ENCODE results near the gene TRIM25.

Gene TRIM25

GRCh38 chr17:56893503-56893902 is 20.3 kb downstream of the TRIM25 start:
- no peak for DNase-seq

- DNase-seq, result no peak
These were observed 21.5 kb downstream of the TRIM25 start for GRCh38 chr17:56892333-56892732.

GRCh38 chr17:56891751-56892150 is 22.1 kb downstream of the TRIM25 start:
- no peak for DNase-seq

GRCh38 chr17:56890906-56891674 is 22.8 kb downstream of the TRIM25 start:
- no peak for DNase-seq

- no peak for DNase-seq
These were observed 23.5 kb downstream of the TRIM25 start for GRCh38 chr17:56890390-56890789.

GRCh38 chr17:56887552-56888467 is 26.0 kb downstream of the TRIM25 start:
- no peak for DNase-seq

GRCh38 chr17:56887105-56887504 is 26.7 kb downstream of the TRIM25 start:
- no peak for DNase-seq

- no peak for DNase-seq
These were observed 27.5 kb downstream of the TRIM25 start for GRCh38 chr17:56886288-56886731.

GRCh38 chr17:56885312-56885657 is 28.6 kb downstream of the TRIM25 start:
- no peak for DNase-seq

- DNase-seq, result no peak
These were observed 29.2 kb downstream of the TRIM25 start for GRCh38 chr17:56884483-56885311.

GRCh38 chr17:56883616-56884015 is 30.2 kb downstream of the TRIM25 start:
- DNase-seq, result no peak

GRCh38 chr17:56881685-56882295 is 32.1 kb downstream of the TRIM25 start:
- no peak for DNase-seq

- no peak for DNase-seq
These were observed 33.3 kb downstream of the TRIM25 start for GRCh38 chr17:56880571-56880970.

GRCh38 chr17:56880133-56880532 is 33.7 kb downstream of the TRIM25 start:
- no peak for DNase-seq

GRCh38 chr17:56879280-56879679 is 34.6 kb downstream of the TRIM25 start:
- DNase-seq, result no peak

GRCh38 chr17:56876766-56877179 is 37.1 kb downstream of the TRIM25 start:
- no peak for DNase-seq

- no peak for DNase-seq
These were observed 43.7 kb downstream of the TRIM25 start for GRCh38 chr17:56870081-56870651.

- DNase-seq, result no peak
These were observed 45.1 kb downstream of the TRIM25 start for GRCh38 chr17:56868716-56869115.

GRCh38 chr17:56867948-56868376 is 45.9 kb downstream of the TRIM25 start:
- DNase-seq, result no peak

- no peak for DNase-seq
These were observed 47.4 kb downstream of the TRIM25 start for GRCh38 chr17:56866496-56866895.

- no peak for DNase-seq
These were observed 47.8 kb downstream of the TRIM25 start for GRCh38 chr17:56866076-56866475.

- DNase-seq, result no peak
These were observed 49.9 kb downstream of the TRIM25 start for GRCh38 chr17:56863974-56864373.

Measured in right forelimb (tissue), 1 donor.